HL-60 (cell line): ENCODE results near the gene USP13.

Experiments used
- DNase-seq, 2 experiments: peaks; one replicate each; pipeline ENCODE4 v3.0.0-alpha.2; 2010 to 2020; ENCODE audit warnings: low read depth in 1 of 2, low spot score in 1 of 2
- H3K27ac ChIP-seq: fragments of 250-450 bp; sonication (Bioruptor Pico); replicated peaks from 2 replicates; pipeline ENCODE4 v1.5.1; 2020; ENCODE audit warnings: mild to moderate bottlenecking, moderate library complexity
- H3K27me3 ChIP-seq: fragments of 250-450 bp; sonication (Bioruptor Pico); 2 replicates; pipeline ENCODE4 v1.5.1; 2021; ENCODE audit warnings: mild to moderate bottlenecking, moderate library complexity; ENCODE audit not compliant: insufficient read depth, poor library complexity, severe bottlenecking
- H3K4me3 ChIP-seq: replicated peaks from 2 replicates; pipeline ENCODE4 v1.5.1; 2011; ENCODE audit warnings: mild to moderate bottlenecking, control low read depth, low read length; ENCODE audit not compliant: insufficient read depth
- GABPA ChIP-seq: IDR thresholded peaks from 2 replicates; pipeline ENCODE4 v1.6.1; 2012; ENCODE audit warnings: low read depth
- POLR2AphosphoS5 ChIP-seq: IDR thresholded peaks from 2 replicates; pipeline ENCODE4 v1.6.1; 2012; ENCODE audit warnings: low read depth
- SPI1 ChIP-seq: IDR thresholded peaks from 2 replicates; pipeline ENCODE4 v1.6.1; 2012; ENCODE audit warnings: low read depth, mild to moderate bottlenecking, borderline replicate concordance
- TF ChIP-seq, protein P1 (sequence below): IDR thresholded peaks from one replicate; pipeline ENCODE4 v1.5.1; 2011; ENCODE audit warnings: low read length, control low read depth, inconsistent platforms; ENCODE audit not compliant: insufficient read depth
- TF ChIP-seq, protein P2 (sequence below): IDR thresholded peaks from 2 replicates; pipeline ENCODE4 v1.6.1; 2012; ENCODE audit warnings: low read depth; ENCODE audit not compliant: insufficient replicate concordance

The USP13 gene

GRCh38 chr3:179812096-179812382 is 159.2 kb downstream of the USP13 start:
- no peak for DNase-seq
- Histone ChIP-seq H3K27ac (no peak overlapping the region), H3K4me3 (no peak overlapping the region), H3K27me3 (no peaks in the 10 kb centered on the region)
- TF ChIP-seq POLR2AphosphoS5 = no peak
- TF ChIP-seq SPI1 = no peak

- no peak overlapping the region for H3K4me3 ChIP-seq
- TF ChIP-seq, protein P1, sequence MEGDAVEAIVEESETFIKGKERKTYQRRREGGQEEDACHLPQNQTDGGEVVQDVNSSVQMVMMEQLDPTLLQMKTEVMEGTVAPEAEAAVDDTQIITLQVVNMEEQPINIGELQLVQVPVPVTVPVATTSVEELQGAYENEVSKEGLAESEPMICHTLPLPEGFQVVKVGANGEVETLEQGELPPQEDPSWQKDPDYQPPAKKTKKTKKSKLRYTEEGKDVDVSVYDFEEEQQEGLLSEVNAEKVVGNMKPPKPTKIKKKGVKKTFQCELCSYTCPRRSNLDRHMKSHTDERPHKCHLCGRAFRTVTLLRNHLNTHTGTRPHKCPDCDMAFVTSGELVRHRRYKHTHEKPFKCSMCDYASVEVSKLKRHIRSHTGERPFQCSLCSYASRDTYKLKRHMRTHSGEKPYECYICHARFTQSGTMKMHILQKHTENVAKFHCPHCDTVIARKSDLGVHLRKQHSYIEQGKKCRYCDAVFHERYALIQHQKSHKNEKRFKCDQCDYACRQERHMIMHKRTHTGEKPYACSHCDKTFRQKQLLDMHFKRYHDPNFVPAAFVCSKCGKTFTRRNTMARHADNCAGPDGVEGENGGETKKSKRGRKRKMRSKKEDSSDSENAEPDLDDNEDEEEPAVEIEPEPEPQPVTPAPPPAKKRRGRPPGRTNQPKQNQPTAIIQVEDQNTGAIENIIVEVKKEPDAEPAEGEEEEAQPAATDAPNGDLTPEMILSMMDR = no peak
- TF ChIP-seq, protein P2, sequence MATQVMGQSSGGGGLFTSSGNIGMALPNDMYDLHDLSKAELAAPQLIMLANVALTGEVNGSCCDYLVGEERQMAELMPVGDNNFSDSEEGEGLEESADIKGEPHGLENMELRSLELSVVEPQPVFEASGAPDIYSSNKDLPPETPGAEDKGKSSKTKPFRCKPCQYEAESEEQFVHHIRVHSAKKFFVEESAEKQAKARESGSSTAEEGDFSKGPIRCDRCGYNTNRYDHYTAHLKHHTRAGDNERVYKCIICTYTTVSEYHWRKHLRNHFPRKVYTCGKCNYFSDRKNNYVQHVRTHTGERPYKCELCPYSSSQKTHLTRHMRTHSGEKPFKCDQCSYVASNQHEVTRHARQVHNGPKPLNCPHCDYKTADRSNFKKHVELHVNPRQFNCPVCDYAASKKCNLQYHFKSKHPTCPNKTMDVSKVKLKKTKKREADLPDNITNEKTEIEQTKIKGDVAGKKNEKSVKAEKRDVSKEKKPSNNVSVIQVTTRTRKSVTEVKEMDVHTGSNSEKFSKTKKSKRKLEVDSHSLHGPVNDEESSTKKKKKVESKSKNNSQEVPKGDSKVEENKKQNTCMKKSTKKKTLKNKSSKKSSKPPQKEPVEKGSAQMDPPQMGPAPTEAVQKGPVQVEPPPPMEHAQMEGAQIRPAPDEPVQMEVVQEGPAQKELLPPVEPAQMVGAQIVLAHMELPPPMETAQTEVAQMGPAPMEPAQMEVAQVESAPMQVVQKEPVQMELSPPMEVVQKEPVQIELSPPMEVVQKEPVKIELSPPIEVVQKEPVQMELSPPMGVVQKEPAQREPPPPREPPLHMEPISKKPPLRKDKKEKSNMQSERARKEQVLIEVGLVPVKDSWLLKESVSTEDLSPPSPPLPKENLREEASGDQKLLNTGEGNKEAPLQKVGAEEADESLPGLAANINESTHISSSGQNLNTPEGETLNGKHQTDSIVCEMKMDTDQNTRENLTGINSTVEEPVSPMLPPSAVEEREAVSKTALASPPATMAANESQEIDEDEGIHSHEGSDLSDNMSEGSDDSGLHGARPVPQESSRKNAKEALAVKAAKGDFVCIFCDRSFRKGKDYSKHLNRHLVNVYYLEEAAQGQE = no peak
- TF ChIP-seq SPI1 = no peak
- DNase-seq = no peak
- H3K27ac ChIP-seq = no peak overlapping the region
- no peaks in the 10 kb centered on the region for H3K27me3 ChIP-seq
Observed at GRCh38 chr3:179819379-179819778, 166.5 kb downstream of the USP13 start.

DNA sequence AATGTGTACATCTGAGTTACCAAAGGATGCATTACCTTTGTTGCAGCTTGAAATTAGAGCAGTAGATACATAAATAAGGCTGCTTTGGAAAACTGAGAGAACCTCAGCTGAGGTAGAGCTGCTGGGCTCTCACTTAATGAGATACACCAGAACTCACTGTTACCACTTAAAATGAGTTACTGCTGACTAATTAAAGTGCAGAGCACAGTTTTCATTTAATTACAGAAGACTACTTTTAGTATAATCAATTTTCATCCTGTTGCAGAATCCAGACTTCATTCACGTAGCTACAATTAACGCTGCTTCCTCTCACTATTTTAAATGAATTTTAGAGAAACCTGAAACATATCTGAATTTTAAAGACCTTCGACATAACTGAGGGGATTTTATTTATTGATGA is 169.5 kb downstream of the USP13 start:
- TF ChIP-seq, protein P1 = no peak
- no peak for TF ChIP-seq POLR2AphosphoS5
- no peak for TF ChIP-seq SPI1
- TF ChIP-seq GABPA = no peak
- TF ChIP-seq, protein P2 = no peak
- no peak overlapping the region for H3K4me3 ChIP-seq

DNA sequence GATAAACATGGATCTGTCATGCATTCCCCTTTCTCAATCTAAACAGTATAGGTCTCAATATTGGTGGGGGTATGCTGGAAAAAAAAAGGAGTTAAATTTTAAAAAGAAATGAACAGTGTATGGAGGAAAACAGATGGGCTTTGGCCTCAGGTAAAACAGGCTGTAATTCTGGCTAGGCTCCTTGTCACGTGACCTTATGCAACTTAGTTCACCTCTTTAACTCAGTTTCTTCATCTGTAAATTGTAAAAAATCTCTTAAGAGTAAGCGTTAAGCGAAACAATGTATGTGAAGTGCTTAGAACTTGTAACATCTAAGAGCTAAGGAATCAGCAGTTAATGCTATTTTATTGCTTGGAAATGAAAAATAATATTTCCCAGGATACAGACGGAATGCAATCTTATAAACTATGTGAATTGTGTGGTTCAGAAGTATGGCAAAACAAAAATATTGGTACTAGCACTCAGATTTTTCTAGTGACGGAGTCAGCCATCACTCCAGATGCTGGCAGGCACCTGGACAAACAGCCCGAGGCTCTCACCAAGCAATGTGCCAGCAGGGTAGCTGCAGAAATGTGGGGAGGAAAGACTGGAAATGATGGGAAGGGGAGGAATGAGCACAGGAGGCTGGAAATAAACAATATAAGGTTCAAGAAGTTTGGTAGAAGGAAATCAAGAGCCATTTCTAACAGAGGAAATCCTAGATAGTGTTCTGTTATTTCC is 172.8 kb downstream of the USP13 start:
- no peak overlapping the region for H3K27ac ChIP-seq
- H3K4me3 ChIP-seq = no peak overlapping the region
- DNase-seq = no peak
- H3K27me3 ChIP-seq = no peaks in the 10 kb centered on the region
- TF ChIP-seq SPI1 (no peak), POLR2AphosphoS5 (no peak), GABPA (no peak)
- TF ChIP-seq, protein P1 = no peak
- TF ChIP-seq, protein P2 = no peak

More for the DNA sequence above, 169.5 kb downstream of the USP13 start:
- no peaks in the 10 kb centered on the region for H3K27me3 ChIP-seq
- DNase-seq = no peak
- no peak overlapping the region for H3K27ac ChIP-seq
